Endothelial cell of umbilical vein (primary cell): Measurements from ENCODE around the gene MYO9A. TPM values are rescaled to one million over a fixed set of nuclear protein-coding genes. Genes with fewer than 3 reads are reported as not detected.

ENCODE experiments used
- BruUV-seq: library from RNA; stranded (reverse); fragments of 400-500 nt; replicated peaks from 2 replicates; lab custom pipeline; 2021; lab: Mats Ljungman, UMichigan
- CTCF ChIA-PET: fragments of 300-600, 350-600 bp; sonication (Branson Sonifier 250); formaldehyde crosslinking; loops from one replicate; lab custom pipeline; 2021; ENCODE audit warnings: antibody characterized with exemption, inconsistent platforms; lab: Charles Lee
- POLR2A ChIA-PET: fragments of 300-600, 350-600 bp; sonication (Branson Sonifier 250); formaldehyde crosslinking; loops from one replicate; lab custom pipeline; 2021; ENCODE audit warnings: antibody characterized with exemption, inconsistent platforms; lab: Charles Lee
- DNase-seq: peaks from one replicate; pipeline ENCODE4 v3.0.0-alpha.2; 2011; ENCODE audit warnings: low read depth, low spot score
- FAIRE-seq: peaks from 2 replicates; lab custom pipeline; 2011; peaks lifted over from hg19 to GRCh38; lab: Jason Lieb, UNC
- H2AFZ ChIP-seq: 2 replicates; pipeline ENCODE4 v1.6.0; 2012; ENCODE audit warnings: low read depth, low read length, control low read depth, inconsistent platforms
- H3K27ac ChIP-seq: 2 replicates; pipeline ENCODE4 v1.5.1; 2011; ENCODE audit warnings: low read depth, mild to moderate bottlenecking, control low read depth, low read length, moderate library complexity; ENCODE audit not compliant: insufficient read depth
- H3K27me3 ChIP-seq, 2 experiments: 2 replicates each; pipeline versions ENCODE4 v1.6.0 to v1.6.1; 2011; ENCODE audit warnings: low read length in 2 of 2, mixed read lengths in 1 of 2; ENCODE audit not compliant: control insufficient read depth in 2 of 2, insufficient read depth in 2 of 2
- H3K36me3 ChIP-seq, 2 experiments: 2 replicates in 1 of 2; 3 replicates in 1 of 2; pipeline ENCODE4 v1.5.1; 2011; ENCODE audit warnings: low read length in 2 of 2, mild to moderate bottlenecking in 1 of 2, moderate library complexity in 1 of 2; ENCODE audit not compliant: control insufficient read depth in 2 of 2, insufficient read depth in 2 of 2; ENCODE audit errors: extremely low read depth in 1 of 2
- H3K4me1 ChIP-seq: 3 replicates; pipeline ENCODE4 v1.5.1; 2011; ENCODE audit warnings: mild to moderate bottlenecking, low read length; ENCODE audit not compliant: control insufficient read depth, insufficient read depth; ENCODE audit errors: extremely low read depth
- H3K4me2 ChIP-seq: 2 replicates; pipeline ENCODE4 v1.6.1; 2011; ENCODE audit warnings: low read length, control low read depth, mixed read lengths; ENCODE audit not compliant: insufficient read depth
- H3K4me3 ChIP-seq, 3 experiments: fragments of 200-600 bp in 1 of 3; sonication (generic), shearing (Covaris generic) in 1 of 3; replicated peaks in 1 of 3; 2 replicates each; pipeline ENCODE4 v1.5.1; 2011 to 2016; ENCODE audit warnings: control low read depth in 3 of 3, low read length in 3 of 3, mild to moderate bottlenecking in 2 of 3, inconsistent platforms in 1 of 3, low read depth in 1 of 3, moderate library complexity in 1 of 3; ENCODE audit not compliant: insufficient read depth in 1 of 3
- H3K79me2 ChIP-seq: 2 replicates; pipeline ENCODE4 v1.6.0; 2012; ENCODE audit warnings: low read length, inconsistent platforms; ENCODE audit not compliant: control insufficient read depth, insufficient read depth
- H3K9ac ChIP-seq: replicated peaks from 2 replicates; pipeline ENCODE3; 2011; ENCODE audit warnings: low read length, control low read depth; ENCODE audit not compliant: insufficient read depth; ENCODE audit errors: extremely low read depth
- H3K9me1 ChIP-seq: replicated peaks from 3 replicates; pipeline ENCODE4 v1.6.0; 2011; ENCODE audit warnings: mild to moderate bottlenecking, low read length; ENCODE audit not compliant: control insufficient read depth, insufficient read depth; ENCODE audit errors: extremely low read depth
- H3K9me3 ChIP-seq: replicated peaks from 2 replicates; pipeline ENCODE4 v1.5.1; 2012; ENCODE audit warnings: low read length, inconsistent platforms; ENCODE audit not compliant: control insufficient read depth, insufficient read depth
- H4K20me1 ChIP-seq: replicated peaks from 2 replicates; pipeline ENCODE3; 2011; ENCODE audit warnings: mild to moderate bottlenecking, low read length; ENCODE audit not compliant: control insufficient read depth, insufficient read depth; ENCODE audit errors: extremely low read depth
- CTCF ChIP-seq, 2 donors: IDR thresholded peaks; 1 replicate in 1 of 2; 2 replicates in 1 of 2; pipeline ENCODE4 v1.5.1; 2011; ENCODE audit warnings: low read length in 2 of 2, mild to moderate bottlenecking in 2 of 2, moderate library complexity in 2 of 2, control low read depth in 1 of 2, inconsistent platforms in 1 of 2, low read depth in 1 of 2; ENCODE audit not compliant: insufficient read depth in 1 of 2; ENCODE audit errors: extremely low read depth in 1 of 2
- EZH2 ChIP-seq: IDR thresholded peaks from 2 replicates; pipeline ENCODE4 v1.6.1; 2012; ENCODE audit warnings: borderline replicate concordance, low read depth, mild to moderate bottlenecking, moderate library complexity, low read length, inconsistent platforms; ENCODE audit not compliant: severe bottlenecking
- FOS ChIP-seq: IDR thresholded peaks from 2 replicates; pipeline ENCODE4 v1.6.1; 2011; ENCODE audit warnings: mild to moderate bottlenecking, low read length, moderate library complexity, borderline replicate concordance; ENCODE audit not compliant: insufficient read depth
- GATA2 ChIP-seq: IDR thresholded peaks from 2 replicates; pipeline ENCODE4 v1.7.0; 2011; ENCODE audit warnings: low read depth, mild to moderate bottlenecking, moderate library complexity, mixed read lengths, low read length; ENCODE audit not compliant: insufficient read length, insufficient read depth
- JUN ChIP-seq: IDR thresholded peaks from 2 replicates; pipeline ENCODE4 v1.6.1; 2011; ENCODE audit warnings: borderline replicate concordance, low read depth; ENCODE audit not compliant: insufficient read length, insufficient read depth
- MAX ChIP-seq: IDR thresholded peaks from 2 replicates; pipeline ENCODE4 v1.6.1; 2011; ENCODE audit not compliant: insufficient read depth, insufficient read length
- MYC ChIP-seq: IDR thresholded peaks from one replicate; pipeline ENCODE4 v1.6.1; 2011; ENCODE audit warnings: mild to moderate bottlenecking, low read depth, low read length
- POLR2A ChIP-seq: IDR thresholded peaks from 2 replicates; pipeline ENCODE4 v1.6.1; 2012; ENCODE audit warnings: low read depth, mild to moderate bottlenecking, control low read depth, low read length
- POLR2AphosphoS5 ChIP-seq: IDR thresholded peaks from 2 replicates; pipeline ENCODE4 v1.6.1; 2012; ENCODE audit warnings: low read depth, mild to moderate bottlenecking, control low read depth, low read length, moderate library complexity; ENCODE audit not compliant: insufficient read depth
- dilution Hi-C: fragments of 300-500 bp; cut with MboI; formaldehyde crosslinking; loops from one replicate; pipeline ENCODE4 v1.15.0; 2019; ENCODE audit warnings: low sequenced_read_pairs; ENCODE audit not compliant: extremely low pct_ligation_motif_present
- intact Hi-C: fragments of 100-400 bp; cut with micrococcal nuclease; formaldehyde crosslinking; loops from one replicate; pipeline ENCODE4 v1.10.0; 2022
- polyA plus RNA-seq, 4 experiments: library from polyadenylated mRNA; depleted of rRNA in 3 of 4; stranded (reverse) in 3 of 4; unstranded in 1 of 4; fragments of >200 nt; gene quantifications; 2 replicates each; pipeline versions ENCODE4 v1.2.1 to v1.2.3, GENCODE V29; 2011 to 2012; ENCODE audit warnings: missing spikeins in 1 of 4
- total RNA-seq: library from RNA; stranded (reverse); gene quantifications from 2 replicates; pipeline ENCODE4 v1.2.3, GENCODE V29; 2021

The MYO9A gene
- total and polyA plus RNA-seq, 2 donors (not counting 3 experiments of a cell fraction or from before 2014, with no cell fraction given): 6.4 to 30.3 TPM

GRCh38 chr15:71931261-71931660 is 186.7 kb downstream of the MYO9A start:
- Histone ChIP-seq H3K4me2 (no peak overlapping the region), H3K9me3 (no peaks in the 10 kb centered on the region), H3K4me3 (no peak overlapping the region), H3K27ac (no peak overlapping the region), H3K9ac (no peak overlapping the region), H2AFZ (no peak overlapping the region), H3K9me1 (no peaks in the 10 kb centered on the region), H3K36me3 (peaks cover 0 to 2% of the 10 kb centered on the region in 2 experiments), H4K20me1 (no peaks in the 10 kb centered on the region), H3K27me3 (no peaks in the 10 kb centered on the region), H3K79me2 (no peaks in the 10 kb centered on the region), H3K4me1 (no peaks in the 10 kb centered on the region)
- no peak for DNase-seq
- no TSS peak for BruUV-seq
- intact Hi-C loops (no loop called here), dilution Hi-C loops (no loop called here)
- ChIA-PET CTCF (no interaction called here), POLR2A (no interaction called here)
- no peak for FAIRE-seq
- TF ChIP-seq GATA2 (no peak), FOS (no peak), EZH2 (no peak), MAX (no peak), MYC (no peak), JUN (no peak), CTCF (IDR thresholded peaks at IDR 0.05; ENCODE audit: extremely low read depth in 1 of 2, insufficient read depth in 1 of 2, low read depth in 1 of 2, low read length in 2 of 2) (no peak), POLR2AphosphoS5 (no peak), POLR2A (no peak)
